Keratinocyte (primary cell): Measurements from ENCODE around the gene GPAT2. TPM values are rescaled to one million over a fixed set of nuclear protein-coding genes. Genes with fewer than 3 reads are reported as not detected.

ENCODE experiments used
- DNase-seq: peaks from one replicate; pipeline ENCODE4 v3.0.0-alpha.2; 2011; ENCODE audit warnings: low read depth, missing footprints, low spot score
- FAIRE-seq: peaks from 2 replicates; lab custom pipeline; 2011; peaks lifted over from hg19 to GRCh38; lab: Jason Lieb, UNC
- H2AFZ ChIP-seq: 2 replicates; pipeline ENCODE4 v1.6.0; 2012; ENCODE audit warnings: low read length, control low read depth, inconsistent platforms; ENCODE audit not compliant: control insufficient read depth
- H3K27ac ChIP-seq: 2 replicates; pipeline ENCODE4 v1.5.1; 2011; ENCODE audit warnings: low read length; ENCODE audit not compliant: control insufficient read depth, insufficient read depth
- H3K27me3 ChIP-seq: 3 replicates; pipeline ENCODE4 v1.6.0; 2011; ENCODE audit warnings: low read length; ENCODE audit not compliant: control insufficient read depth, insufficient read depth; ENCODE audit errors: extremely low read depth
- H3K36me3 ChIP-seq, 2 experiments: 2 replicates in 1 of 2; 3 replicates in 1 of 2; pipeline ENCODE4 v1.5.1; 2011; ENCODE audit warnings: low read length in 2 of 2, mild to moderate bottlenecking in 1 of 2; ENCODE audit not compliant: control insufficient read depth in 2 of 2, insufficient read depth in 2 of 2; ENCODE audit errors: extremely low read depth in 1 of 2
- H3K4me1 ChIP-seq: 3 replicates; pipeline ENCODE4 v1.5.1; 2011; ENCODE audit warnings: low read length; ENCODE audit not compliant: control insufficient read depth, insufficient read depth; ENCODE audit errors: extremely low read depth
- H3K4me2 ChIP-seq: 3 replicates; pipeline ENCODE4 v1.6.0; 2011; ENCODE audit warnings: low read depth, low read length; ENCODE audit not compliant: control insufficient read depth, insufficient read depth; ENCODE audit errors: extremely low read depth
- H3K4me3 ChIP-seq, 3 experiments: fragments of 200-600 bp in 1 of 3; sonication (generic) in 1 of 3; 2 replicates in 2 of 3; 3 replicates in 1 of 3; pipeline ENCODE4 v1.5.1; 2011 to 2016; ENCODE audit warnings: low read length in 3 of 3, mild to moderate bottlenecking in 3 of 3, control low read depth in 2 of 3, inconsistent platforms in 1 of 3, low read depth in 1 of 3, mixed read lengths in 1 of 3, mixed run types in 1 of 3, moderate library complexity in 1 of 3; ENCODE audit not compliant: control insufficient read depth in 2 of 3, insufficient read depth in 2 of 3; ENCODE audit errors: extremely low read depth in 1 of 3
- H3K79me2 ChIP-seq: 2 replicates; pipeline ENCODE4 v1.6.0; 2012; ENCODE audit warnings: low read length; ENCODE audit not compliant: control insufficient read depth, insufficient read depth
- H3K9ac ChIP-seq: 3 replicates; pipeline ENCODE4 v1.6.0; 2011; ENCODE audit warnings: low read length; ENCODE audit not compliant: control insufficient read depth, insufficient read depth; ENCODE audit errors: extremely low read depth
- H3K9me1 ChIP-seq: 3 replicates; pipeline ENCODE4 v1.6.0; 2011; ENCODE audit warnings: low read length; ENCODE audit not compliant: control insufficient read depth, insufficient read depth; ENCODE audit errors: extremely low read depth
- H3K9me3 ChIP-seq: 2 replicates; pipeline ENCODE4 v1.5.1; 2012; ENCODE audit warnings: low read depth, low read length; ENCODE audit not compliant: control insufficient read depth
- H4K20me1 ChIP-seq: 3 replicates; pipeline ENCODE4 v1.6.0; 2011; ENCODE audit warnings: low read length; ENCODE audit not compliant: control insufficient read depth, insufficient read depth; ENCODE audit errors: extremely low read depth
- EZH2 ChIP-seq: IDR thresholded peaks from one replicate; pipeline ENCODE4 v1.6.1; 2012; ENCODE audit warnings: inconsistent platforms, mild to moderate bottlenecking, low read length, moderate library complexity
- dilution Hi-C: fragments of 300-500 bp; cut with MboI; formaldehyde crosslinking; loops from one replicate; pipeline ENCODE4 v1.7.0; 2020; ENCODE audit warnings: low sequenced_read_pairs; ENCODE audit not compliant: extremely low pct_ligation_motif_present
- polyA plus RNA-seq, 5 experiments: library from polyadenylated mRNA; depleted of rRNA in 3 of 5; stranded (reverse) in 3 of 5; stranded (forward) in 1 of 5; unstranded in 1 of 5; fragments of >200 nt; gene quantifications; 1 replicate in 1 of 5; 2 replicates in 3 of 5; 3 replicates in 1 of 5; pipeline versions ENCODE4 v1.2.1 to v1.2.3, GENCODE V29; 2011 to 2012; ENCODE audit warnings: missing spikeins in 2 of 5, low read depth in 1 of 5, low replicate concordance in 1 of 5
- TF ChIP-seq, protein P1 (sequence below), 3 experiments: IDR thresholded peaks in 1 of 3; conservative IDR thresholded peaks in 1 of 3; optimal IDR thresholded peaks in 1 of 3; 2 replicates in 2 of 3; 3 replicates in 1 of 3; pipeline versions ENCODE3 to v1.5.1; 2011; ENCODE audit warnings: low read length in 3 of 3, mild to moderate bottlenecking in 3 of 3, moderate library complexity in 2 of 3, control low read depth in 1 of 3, inconsistent platforms in 1 of 3; ENCODE audit not compliant: insufficient read depth in 2 of 3; ENCODE audit errors: extremely low read depth in 1 of 3

Gene GPAT2
- polyA plus RNA-seq, 1 donor (not counting 4 experiments of a cell fraction or from before 2014, with no cell fraction given), result 0.05 TPM

DNA sequence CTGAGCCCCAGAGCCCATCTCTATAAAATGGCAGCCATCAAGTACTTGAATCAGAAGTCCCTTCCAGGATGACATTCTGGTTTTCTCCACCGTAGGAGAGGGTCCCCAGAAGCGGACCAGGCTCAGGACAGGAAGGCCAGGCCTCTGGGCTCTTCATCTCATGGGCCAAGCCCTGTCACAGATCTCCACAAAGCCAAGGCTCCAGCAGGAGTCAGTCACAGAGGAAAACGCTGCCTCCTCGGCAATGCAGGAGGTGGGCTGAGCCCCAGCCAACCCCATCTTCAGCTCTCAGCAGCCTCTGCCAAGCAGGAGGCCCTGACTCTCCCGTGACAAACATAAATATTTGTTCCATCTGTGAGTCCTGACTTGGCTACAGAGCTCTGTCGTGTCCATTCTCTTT, 39.4 kb upstream of the GPAT2 start:
- no peaks in the 10 kb centered on the region for H3K9me3 ChIP-seq
- no peaks in the 10 kb centered on the region for H3K79me2 ChIP-seq
- H3K4me1 ChIP-seq, result no peaks in the 10 kb centered on the region
- H3K4me3 ChIP-seq, result no peak overlapping the region
- DNase-seq (no peak), FAIRE-seq (no peak)
- TF ChIP-seq, protein P1, sequence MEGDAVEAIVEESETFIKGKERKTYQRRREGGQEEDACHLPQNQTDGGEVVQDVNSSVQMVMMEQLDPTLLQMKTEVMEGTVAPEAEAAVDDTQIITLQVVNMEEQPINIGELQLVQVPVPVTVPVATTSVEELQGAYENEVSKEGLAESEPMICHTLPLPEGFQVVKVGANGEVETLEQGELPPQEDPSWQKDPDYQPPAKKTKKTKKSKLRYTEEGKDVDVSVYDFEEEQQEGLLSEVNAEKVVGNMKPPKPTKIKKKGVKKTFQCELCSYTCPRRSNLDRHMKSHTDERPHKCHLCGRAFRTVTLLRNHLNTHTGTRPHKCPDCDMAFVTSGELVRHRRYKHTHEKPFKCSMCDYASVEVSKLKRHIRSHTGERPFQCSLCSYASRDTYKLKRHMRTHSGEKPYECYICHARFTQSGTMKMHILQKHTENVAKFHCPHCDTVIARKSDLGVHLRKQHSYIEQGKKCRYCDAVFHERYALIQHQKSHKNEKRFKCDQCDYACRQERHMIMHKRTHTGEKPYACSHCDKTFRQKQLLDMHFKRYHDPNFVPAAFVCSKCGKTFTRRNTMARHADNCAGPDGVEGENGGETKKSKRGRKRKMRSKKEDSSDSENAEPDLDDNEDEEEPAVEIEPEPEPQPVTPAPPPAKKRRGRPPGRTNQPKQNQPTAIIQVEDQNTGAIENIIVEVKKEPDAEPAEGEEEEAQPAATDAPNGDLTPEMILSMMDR (optimal IDR thresholded peaks at IDR 0.05 in 1 of 3, IDR thresholded peaks at IDR 0.05 in 1 of 3, conservative IDR thresholded peaks at IDR 0.05 in 1 of 3; ENCODE audit: extremely low read depth in 1 of 3, insufficient read depth in 2 of 3, low read length in 3 of 3), result no peak
- no peak for TF ChIP-seq EZH2
- H3K4me2 ChIP-seq, result no peak overlapping the region
- H2AFZ ChIP-seq, result no peak overlapping the region
- H3K9me1 ChIP-seq, result no peaks in the 10 kb centered on the region
- H3K36me3 ChIP-seq, result no peaks in the 10 kb centered on the region
- H3K9ac ChIP-seq, result no peak overlapping the region
- no peaks in the 10 kb centered on the region for H3K27me3 ChIP-seq
- H4K20me1 ChIP-seq, result no peaks in the 10 kb centered on the region
- no peak overlapping the region for H3K27ac ChIP-seq
- dilution Hi-C loops, result no loop called here

DNA sequence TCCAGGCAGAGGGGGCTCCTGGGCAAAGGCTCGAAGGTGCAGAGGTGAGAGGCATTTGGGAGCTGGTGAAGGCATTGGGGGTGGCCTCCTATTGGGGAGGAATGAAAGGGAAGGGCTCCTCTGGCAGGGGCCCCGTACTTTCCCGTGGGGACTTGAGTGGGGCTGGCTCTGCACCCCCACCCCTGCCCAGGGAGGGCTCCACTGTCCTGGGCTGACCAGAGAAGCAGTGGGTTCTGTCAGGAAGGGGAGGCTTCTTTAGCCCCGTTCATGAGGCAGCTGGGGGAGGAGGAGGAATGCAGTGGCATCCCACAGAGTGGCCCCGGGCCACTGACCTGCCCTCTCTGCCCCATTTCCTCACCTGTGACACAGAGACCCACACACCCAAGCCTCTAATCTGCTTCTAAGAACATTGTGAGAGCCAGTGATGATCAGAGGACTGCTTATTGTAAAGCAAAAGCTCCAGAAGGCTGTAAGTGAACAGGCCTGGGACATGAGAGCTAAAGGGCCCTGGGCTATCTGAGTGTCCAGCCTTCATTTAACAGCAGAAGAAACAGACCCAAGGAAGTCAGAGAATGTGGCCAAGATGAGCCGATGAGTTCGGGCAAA, 38.6 kb upstream of the GPAT2 start:
- Histone ChIP-seq H3K36me3 (no peaks in the 10 kb centered on the region), H2AFZ (no peak overlapping the region), H3K4me2 (no peak overlapping the region), H3K4me1 (no peaks in the 10 kb centered on the region), H3K9ac (no peak overlapping the region), H4K20me1 (no peaks in the 10 kb centered on the region), H3K27me3 (no peaks in the 10 kb centered on the region), H3K9me1 (no peaks in the 10 kb centered on the region), H3K27ac (no peak overlapping the region), H3K79me2 (no peaks in the 10 kb centered on the region), H3K9me3 (no peaks in the 10 kb centered on the region), H3K4me3 (no peak overlapping the region)
- no peak for TF ChIP-seq EZH2
- TF ChIP-seq, protein P1 (optimal IDR thresholded peaks at IDR 0.05 in 1 of 3, IDR thresholded peaks at IDR 0.05 in 1 of 3, conservative IDR thresholded peaks at IDR 0.05 in 1 of 3; ENCODE audit: extremely low read depth in 1 of 3, insufficient read depth in 2 of 3, low read length in 3 of 3), result no peak
- dilution Hi-C loops, result no loop called here
- DNase-seq (no peak), FAIRE-seq (no peak)
